BJ (cell line): ENCODE data around the gene RGS7. TPM values are rescaled to one million over a fixed set of nuclear protein-coding genes. Genes with fewer than 3 reads are reported as not detected.
"Not testable (repeated sequence)": the region's sequence is repeated elsewhere in the genome, so short reads cannot be mapped to it uniquely, and the experiment has no call there.

Source experiments
- CTCF ChIA-PET: fragments of 350-600 bp; formaldehyde crosslinking; extraction: SDS; loops from one replicate; lab custom pipeline; 2021; ENCODE audit warnings: antibody characterized with exemption, inconsistent platforms; lab: Yijun Ruan, JAX
- POLR2A ChIA-PET: fragments of 300-600 bp; sonication (Branson Sonifier 250); formaldehyde crosslinking; extraction: SDS; loops from one replicate; lab custom pipeline; 2021; ENCODE audit warnings: antibody characterized with exemption; lab: Charles Lee
- DNase-seq: peaks from one replicate; pipeline ENCODE4 v3.0.0-alpha.2; 2011; ENCODE audit warnings: low read depth
- H3K27me3 ChIP-seq: 2 replicates; pipeline ENCODE4 v1.6.0; 2011; ENCODE audit warnings: low read length; ENCODE audit not compliant: control insufficient read depth, insufficient read depth
- H3K36me3 ChIP-seq: 2 replicates; pipeline ENCODE4 v1.5.1; 2011; ENCODE audit warnings: low read length; ENCODE audit not compliant: control insufficient read depth, insufficient read depth
- H3K4me3 ChIP-seq: 2 replicates; pipeline ENCODE4 v1.5.1; 2011; ENCODE audit warnings: low read depth, mild to moderate bottlenecking, control low read depth, low read length
- polyA plus RNA-seq: library from polyadenylated mRNA; depleted of rRNA; stranded (reverse); fragments of >200 nt; gene quantifications from 2 replicates; pipeline ENCODE4 v1.2.3, GENCODE V29; 2011
- TF ChIP-seq, protein P1 (sequence below): IDR thresholded peaks from 2 replicates; pipeline ENCODE4 v1.5.1; 2011; ENCODE audit warnings: low read depth, mild to moderate bottlenecking, control low read depth, inconsistent platforms, low read length, moderate library complexity; ENCODE audit not compliant: insufficient read depth

RGS7 gene
- polyA plus RNA-seq, 1 experiment: 0.93 TPM

DNA sequence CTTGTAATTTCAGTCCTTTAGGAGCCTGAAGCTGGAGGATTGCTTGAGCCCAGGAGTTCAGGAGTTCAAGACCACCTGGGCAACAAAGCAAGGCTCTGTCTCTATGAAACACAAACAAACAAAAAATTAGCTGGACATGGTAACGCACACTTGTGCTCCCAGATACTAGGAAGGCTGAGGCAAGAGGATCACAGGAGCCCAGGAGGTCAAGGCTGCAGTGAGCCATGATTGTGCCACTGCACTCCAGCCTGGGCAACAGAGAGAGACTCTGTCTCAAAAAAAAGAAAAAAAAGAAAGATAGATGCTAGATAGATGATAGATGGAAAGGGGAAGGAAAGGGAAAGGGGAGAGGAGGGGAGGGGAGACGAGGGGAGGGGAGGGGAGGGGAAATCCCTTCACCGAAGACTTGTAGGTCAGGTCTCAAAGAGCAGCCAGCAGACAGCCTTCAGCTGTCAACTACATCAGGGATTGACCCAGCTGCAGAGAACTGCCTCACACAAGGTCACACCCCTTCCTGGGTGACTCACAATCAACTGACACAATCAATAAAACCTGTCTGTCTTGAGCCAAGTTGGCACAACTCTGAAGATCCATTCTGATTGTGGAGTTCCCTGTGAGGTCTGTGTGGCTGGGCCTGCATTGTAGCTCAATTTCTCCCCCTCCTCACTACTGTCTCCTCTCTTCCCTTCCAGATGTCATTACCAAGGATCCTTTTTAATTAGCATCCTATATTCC is 200.6 kb downstream of the RGS7 start:
- Histone ChIP-seq H3K27me3 (no peaks in the 10 kb centered on the region), H3K4me3 (no peak overlapping the region), H3K36me3 (no peaks in the 10 kb centered on the region)
- TF ChIP-seq, protein P1, sequence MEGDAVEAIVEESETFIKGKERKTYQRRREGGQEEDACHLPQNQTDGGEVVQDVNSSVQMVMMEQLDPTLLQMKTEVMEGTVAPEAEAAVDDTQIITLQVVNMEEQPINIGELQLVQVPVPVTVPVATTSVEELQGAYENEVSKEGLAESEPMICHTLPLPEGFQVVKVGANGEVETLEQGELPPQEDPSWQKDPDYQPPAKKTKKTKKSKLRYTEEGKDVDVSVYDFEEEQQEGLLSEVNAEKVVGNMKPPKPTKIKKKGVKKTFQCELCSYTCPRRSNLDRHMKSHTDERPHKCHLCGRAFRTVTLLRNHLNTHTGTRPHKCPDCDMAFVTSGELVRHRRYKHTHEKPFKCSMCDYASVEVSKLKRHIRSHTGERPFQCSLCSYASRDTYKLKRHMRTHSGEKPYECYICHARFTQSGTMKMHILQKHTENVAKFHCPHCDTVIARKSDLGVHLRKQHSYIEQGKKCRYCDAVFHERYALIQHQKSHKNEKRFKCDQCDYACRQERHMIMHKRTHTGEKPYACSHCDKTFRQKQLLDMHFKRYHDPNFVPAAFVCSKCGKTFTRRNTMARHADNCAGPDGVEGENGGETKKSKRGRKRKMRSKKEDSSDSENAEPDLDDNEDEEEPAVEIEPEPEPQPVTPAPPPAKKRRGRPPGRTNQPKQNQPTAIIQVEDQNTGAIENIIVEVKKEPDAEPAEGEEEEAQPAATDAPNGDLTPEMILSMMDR: no peak
- ChIA-PET CTCF (no interaction called here), POLR2A (no interaction called here)
- DNase-seq: peak; percentile 4

DNA sequence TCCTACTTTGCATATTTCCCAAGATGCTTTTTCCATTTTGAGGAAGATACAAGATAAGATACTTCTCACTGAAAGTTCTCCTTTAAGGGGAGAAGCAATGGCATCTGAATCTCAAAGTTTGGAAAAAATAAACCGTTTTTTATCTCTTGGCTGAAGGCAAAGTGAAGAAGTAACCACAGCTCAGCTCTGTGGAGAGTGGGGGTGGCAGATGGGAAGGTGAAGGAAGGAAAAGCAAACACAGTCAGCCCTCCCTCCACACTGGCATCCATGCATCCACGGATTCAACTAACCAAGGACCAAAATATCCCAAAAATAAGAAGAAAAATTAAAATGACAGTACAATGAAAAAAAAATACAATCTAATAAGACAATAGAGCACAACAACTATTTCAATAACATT is 211.1 kb downstream of the RGS7 start:
- DNase-seq: no peak
- TF ChIP-seq, protein P1: no peak
- Histone ChIP-seq H3K4me3 (no peak overlapping the region), H3K27me3 (no peaks in the 10 kb centered on the region), H3K36me3 (no peaks in the 10 kb centered on the region)
- CTCF ChIA-PET: no interaction called here
- POLR2A ChIA-PET: no interaction called here

DNA sequence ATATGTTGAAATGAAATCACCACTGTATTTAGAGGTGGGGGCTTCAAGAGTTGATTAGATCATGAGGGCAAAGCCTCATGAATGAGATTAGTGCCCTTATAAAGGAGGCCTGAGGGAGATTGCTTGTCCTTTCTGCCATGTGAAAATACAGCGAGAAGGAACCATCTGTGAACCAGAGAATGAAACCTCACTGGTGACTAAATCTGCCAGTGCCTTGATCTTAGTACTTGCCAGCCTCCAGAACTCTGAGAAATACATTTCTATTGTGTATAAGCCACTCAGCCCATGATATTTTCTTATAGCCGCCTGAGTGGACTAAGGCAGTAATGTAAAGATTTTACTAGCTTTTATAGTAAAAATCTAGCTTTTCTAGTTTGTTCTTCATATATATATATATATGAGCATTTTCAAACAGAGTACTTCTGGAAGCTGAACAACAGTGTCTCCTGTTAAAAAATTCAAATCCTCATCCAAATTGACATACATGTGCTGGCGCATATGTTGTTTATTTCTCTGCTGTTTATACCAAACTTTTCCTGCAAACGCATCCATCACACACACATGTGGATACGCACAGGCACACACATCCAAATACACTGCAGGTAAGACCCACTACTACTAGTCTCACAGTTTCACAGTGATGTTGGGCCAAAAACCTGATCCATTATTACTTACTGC is 213.1 kb downstream of the RGS7 start:
- DNase-seq: no peak
- H3K4me3 ChIP-seq: no peak overlapping the region
- ChIA-PET CTCF (no interaction called here), POLR2A (no interaction called here)
- H3K36me3 ChIP-seq: no peaks in the 10 kb centered on the region
- TF ChIP-seq, protein P1: no peak
- no peaks in the 10 kb centered on the region for H3K27me3 ChIP-seq

DNA sequence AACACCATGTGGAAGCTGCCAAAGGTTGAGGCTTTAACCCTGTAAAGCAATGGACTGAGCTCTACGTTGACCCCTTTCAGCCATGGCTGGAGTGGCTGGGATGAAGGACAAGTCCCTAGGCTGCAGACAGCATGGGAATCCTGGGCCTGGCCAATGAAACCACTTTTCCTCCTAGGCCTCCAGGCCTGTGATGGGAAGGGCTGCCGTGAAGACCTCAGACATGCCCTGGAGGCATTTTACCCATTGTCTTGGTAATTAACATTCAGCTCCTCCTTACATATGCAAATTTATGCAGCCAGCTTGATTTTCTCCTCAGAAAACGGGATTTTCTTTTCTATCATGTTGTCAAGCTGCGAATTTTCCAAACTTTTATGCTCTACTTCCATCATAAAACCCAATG is 214.5 kb downstream of the RGS7 start:
- no peak for DNase-seq
- Histone ChIP-seq H3K27me3 (no peaks in the 10 kb centered on the region), H3K4me3 (no peak overlapping the region), H3K36me3 (no peaks in the 10 kb centered on the region)
- ChIA-PET POLR2A (no interaction called here), CTCF (no interaction called here)
- TF ChIP-seq, protein P1: no peak

DNA sequence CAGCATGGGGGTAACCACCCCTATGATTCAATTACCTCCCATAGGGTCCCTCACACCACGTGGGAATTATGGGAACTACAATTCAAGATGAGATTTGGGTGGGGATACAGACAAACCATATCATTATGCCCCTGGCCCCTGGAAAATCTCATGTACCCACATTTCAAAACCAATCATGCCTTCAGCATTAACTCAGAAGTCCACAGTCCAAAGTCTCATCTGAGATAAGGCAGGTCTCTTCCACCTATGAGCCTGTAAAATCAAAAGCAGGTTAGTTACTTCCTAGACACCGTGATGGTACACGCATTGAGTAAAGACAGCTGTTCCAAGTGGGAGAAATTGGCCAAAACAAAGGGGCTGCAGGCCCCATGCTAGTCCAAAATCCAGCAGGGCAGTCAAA is 215.4 kb downstream of the RGS7 start:
- CTCF ChIA-PET, POLR2A ChIA-PET, H3K27me3 ChIP-seq: not testable (repeated sequence)

More for the DNA sequence above, 215.4 kb downstream of the RGS7 start:
- H3K36me3 ChIP-seq, DNase-seq, H3K4me3 ChIP-seq: not testable (repeated sequence)
